Fibroblast of peridontal ligament (primary cell): ENCODE data around the gene CDH13.
A peak's percentile ranks its signal among the peaks of the same experiment; 100 is the strongest.

Experiments
- DNase-seq: peaks from one replicate; pipeline ENCODE4 v3.0.0-alpha.2; 2010; ENCODE audit errors: extremely low read depth

CDH13 gene

DNA sequence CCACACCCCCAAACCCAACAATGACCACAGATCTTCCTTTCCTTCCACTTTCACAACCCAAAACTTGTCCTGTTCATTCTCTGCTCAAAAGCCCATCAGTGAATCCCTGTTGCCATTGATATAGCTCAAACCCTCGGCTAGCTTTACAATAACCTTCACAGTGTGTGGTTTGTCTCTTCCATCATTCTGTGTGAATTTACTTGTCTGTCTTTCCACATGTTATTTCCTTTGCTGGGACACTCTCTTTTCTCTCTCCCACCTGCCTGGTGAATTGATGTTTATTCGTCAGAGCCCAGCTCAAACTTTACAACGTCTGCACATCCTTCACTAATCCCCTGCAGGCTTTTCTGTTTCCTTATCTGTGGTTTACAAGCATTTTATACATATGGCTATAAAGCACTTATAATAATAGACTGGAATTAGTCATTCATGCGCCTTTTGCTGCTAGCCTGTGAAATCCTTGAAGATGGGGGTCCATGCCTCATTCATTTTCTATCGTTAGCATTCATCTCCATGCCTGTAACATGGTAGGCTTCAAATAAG, 114.4 kb downstream of the CDH13 start:
- no peak for DNase-seq

DNA sequence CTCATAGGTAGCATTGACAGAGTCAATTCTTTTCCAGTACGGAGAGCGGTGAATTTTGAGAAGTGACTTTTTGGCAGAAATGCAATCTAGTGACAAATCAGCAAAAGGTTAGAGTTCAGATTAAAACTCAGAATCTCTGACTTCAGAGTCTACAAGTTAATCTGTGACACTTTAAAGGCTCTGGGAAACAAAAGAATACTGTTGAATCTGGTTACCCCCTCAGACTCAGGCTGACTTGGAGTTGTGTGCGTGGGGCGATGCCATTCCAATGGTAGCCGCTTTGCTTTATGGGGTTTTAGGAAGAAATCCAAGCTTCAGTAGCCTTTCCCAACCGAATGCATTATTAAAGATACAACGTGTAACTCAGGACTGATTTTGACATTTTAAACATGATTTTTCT, 118.2 kb downstream of the CDH13 start:
- no peak for DNase-seq

DNA sequence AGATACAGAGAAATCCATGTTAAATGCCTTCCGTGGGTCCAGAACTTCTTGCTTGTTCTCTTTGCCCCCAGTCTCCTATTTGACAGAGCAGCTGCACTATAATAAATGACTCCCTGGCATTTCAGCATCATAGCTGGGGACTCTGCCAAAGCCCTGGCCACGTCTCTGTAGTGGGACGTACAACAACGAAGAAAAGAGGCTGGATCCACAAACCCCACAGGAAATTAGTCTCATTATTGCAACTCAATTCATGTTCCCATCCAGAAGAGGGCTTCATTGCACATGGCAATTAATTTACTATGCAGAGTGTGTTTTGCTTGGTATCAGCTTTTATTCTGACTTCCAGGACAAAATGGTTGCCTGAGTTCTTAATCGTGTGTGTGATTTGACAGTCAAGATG, 121.3 kb downstream of the CDH13 start:
- DNase-seq: peak; percentile 68

DNA sequence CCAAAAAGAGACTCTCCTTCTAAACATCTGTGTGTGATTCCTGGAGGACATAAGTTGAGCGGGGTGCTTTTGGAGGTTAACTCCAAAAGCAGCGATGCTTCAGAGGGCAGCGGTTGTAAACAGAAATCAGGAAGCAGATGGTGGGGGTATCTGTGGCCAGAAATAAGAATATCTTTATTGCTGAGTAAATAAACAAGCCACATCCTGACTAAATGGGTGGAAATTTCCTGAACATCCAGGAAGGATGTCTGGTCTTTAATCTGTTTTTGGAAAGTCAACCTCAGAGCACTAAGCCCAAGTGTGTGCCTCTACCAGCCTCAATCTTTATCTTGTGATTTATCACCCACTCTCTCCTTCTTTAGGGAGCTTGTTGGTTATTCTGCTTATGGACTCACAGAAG, 123.3 kb downstream of the CDH13 start:
- no peak for DNase-seq

DNA sequence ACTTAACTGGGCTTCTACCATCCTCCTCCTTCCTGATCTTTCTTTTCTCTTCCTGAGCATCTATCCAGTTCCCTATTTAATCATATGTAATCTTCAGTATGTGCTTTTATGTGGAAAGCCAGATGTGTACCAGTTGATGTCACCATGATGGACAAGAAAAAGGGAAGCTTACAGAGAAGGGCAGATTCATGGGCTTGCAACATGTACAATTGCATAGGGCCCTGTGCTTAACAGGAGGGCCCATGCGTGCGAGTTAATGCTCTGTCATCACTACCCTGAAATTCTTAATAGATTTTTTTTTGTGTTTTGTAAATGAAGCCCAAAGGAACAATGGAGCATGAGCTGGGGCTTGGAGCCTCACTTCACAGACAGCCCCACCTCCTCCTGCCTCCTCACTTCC, 124.3 kb downstream of the CDH13 start:
- no peak for DNase-seq

DNA sequence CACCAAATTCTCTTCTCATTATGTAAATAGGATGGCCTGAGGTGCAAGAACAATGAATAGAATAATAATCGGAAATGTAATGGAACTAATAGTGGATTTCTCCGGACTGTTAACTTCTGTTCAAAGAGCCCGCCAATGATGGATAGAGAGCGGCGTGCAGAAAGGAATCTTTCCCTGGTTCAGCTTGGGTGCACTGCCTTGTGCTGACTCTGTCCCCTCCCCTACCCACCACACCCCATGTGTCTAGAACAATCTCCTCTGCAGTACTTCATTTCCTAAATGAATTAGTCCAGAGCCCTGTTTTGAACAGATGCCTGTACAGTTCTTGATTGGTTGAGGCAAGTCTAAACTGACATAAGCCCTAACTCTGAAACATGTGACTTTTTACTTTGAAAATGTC, 125.4 kb downstream of the CDH13 start:
- DNase-seq: no peak

DNA sequence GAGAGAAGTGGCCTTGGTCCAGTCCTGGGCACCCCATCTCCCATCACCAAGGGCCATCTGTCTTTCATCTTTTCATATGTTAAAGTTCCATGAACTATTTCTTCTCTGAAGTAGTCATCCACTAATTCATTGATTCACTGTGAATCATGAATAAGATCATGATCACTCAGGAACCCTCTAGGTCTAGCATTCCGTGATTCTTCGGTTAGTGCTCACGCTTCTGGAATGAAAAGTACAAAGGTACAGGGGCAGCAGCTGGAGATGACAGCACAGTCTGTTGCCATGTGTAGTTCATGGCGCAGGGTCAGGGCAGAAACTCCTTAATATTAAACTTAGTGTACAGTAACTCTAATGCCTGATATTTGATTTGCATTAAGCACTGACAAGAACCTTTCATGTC, 127.1 kb downstream of the CDH13 start:
- no peak for DNase-seq

DNA sequence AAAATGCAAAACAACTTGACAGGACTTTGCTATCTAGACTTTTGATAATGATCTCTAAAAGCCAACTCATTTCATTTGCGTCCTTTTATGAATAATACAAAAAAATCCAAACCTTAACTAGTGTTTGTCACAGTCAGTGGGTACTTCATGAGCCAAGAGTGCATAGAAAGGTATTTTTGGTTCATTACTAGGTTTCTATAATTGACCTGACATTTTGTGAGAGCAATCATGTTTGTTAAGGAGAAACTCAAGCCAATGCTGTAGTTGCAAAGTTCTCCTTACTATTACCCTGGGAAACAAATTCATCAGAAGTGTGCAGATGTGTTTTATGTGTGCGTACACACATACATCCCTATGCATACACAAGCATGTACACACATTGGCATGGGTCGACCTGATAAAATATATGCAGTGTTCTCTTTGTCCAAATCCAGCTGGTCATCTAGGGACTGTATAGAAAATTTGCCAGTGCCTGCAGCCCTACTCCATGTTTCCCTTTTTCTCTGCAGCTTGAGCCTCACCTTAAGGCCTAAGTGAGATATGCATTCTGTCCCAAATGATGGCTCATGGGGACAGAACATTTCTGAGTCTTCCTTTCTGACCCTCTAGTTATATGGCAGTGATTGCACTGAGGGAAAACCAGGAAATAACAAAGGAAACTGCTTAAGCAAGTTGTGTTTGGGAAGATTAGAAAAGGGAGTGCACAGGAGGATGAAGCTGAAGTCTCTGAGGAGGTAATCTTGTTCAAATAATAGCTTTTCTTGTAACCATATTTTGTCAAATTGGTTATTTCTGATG, 128.1 kb downstream of the CDH13 start:
- no peak for DNase-seq

DNA sequence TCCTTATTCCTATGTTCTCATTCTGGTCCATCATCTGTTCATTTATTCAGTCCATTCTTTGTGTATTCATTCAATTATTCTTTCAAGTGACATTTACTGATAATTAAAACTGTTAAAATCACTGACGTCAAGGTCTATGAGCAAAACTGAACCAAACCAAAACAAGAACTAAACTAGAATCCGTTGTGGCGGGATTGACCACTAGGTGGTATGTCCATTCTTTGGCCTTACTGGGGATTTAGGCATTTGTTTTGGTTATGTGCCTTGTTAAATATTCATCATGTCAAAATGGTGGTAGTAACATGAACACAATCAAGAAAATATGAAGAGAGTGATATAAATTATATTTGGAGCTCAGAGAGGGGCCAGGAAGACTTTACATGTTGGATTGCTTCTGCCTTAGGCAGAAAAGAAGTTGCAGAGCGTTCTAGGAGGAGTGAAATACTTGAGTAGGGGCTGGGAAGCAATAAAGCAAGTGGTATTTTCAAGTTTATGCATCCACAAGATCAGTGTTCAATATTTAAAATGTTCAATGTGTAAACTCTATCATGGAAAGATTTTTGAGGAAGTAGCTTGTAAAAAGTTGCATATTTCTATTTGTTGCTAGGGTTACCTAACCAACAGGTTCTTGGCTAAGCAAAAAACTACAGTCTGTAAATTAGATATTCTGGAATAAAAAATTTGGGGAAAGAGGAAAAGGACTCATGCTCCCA, 129.0 kb downstream of the CDH13 start:
- no peak for DNase-seq

DNA sequence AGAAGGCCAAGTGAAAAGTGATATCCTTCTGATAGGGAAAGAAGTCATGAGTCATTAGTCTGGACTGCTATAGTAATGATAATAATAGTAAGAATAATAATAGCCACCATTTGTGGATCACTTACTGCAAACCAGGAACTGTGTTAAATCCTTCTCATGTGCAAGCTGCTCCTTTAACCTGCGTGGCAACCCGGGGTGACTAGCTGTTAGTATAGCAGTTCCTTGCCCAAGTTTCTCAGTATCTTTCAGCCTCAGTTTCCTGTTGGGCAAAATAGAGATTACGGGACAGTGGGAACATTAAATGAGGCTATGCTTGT, 129.5 kb downstream of the CDH13 start:
- no peak for DNase-seq

DNA sequence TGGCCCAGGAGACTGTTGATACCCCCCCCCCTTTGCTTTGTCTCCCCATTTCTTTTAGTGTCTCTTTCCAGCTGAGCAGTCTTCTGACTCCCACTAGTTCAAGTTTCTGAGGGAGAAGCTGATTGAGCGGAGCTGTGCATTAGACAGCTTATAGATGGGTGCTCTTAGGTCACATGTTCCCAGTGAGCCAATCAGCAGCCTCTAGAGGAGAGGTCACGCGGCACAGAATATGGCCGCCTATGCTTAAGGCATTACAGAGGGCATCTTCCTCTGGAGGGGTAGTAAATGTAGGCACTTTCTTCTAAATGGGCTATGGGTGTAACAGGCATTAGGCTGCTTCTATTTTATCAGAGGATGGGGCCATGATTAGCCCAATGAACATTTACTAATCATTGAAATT, 131.6 kb downstream of the CDH13 start:
- DNase-seq: no peak

DNA sequence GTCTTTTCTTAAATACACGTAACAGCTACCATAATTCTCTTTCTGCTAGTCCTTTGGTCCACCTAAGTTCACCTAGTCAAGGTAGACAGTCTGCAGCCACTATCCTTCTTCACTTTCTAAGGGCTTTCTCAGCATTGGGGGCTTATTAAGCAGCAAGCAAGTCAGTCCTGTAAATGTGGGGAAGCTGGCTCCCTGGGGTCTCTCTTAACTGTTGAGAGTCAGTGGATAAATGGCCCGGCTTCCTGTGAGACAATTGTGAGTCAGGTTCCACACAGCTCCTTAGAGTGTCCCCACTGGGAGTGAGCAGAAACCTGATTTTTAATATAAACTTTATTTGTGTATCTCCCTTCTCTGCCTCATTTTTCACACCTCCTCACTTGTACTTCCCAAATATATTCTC, 132.1 kb downstream of the CDH13 start:
- DNase-seq: no peak

DNA sequence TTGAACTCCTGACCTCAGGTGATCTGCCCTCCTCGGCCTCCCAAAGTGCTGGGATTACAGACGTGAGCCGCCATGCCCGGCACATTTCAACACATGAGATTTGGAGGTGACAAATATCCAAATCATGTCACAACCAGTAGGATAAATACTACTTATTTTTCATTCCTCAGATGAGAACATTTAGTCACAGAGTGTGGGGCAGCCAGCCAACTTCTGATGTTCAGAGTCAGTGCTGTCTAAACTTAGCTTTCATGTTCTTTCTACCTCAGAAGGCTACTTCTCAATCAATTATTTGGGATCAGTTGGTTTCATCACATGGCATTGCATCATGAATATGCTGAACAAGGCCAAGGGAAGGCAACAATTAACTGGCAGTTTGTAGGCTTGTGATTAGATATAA, 134.5 kb downstream of the CDH13 start:
- DNase-seq: peak; percentile 52

DNA sequence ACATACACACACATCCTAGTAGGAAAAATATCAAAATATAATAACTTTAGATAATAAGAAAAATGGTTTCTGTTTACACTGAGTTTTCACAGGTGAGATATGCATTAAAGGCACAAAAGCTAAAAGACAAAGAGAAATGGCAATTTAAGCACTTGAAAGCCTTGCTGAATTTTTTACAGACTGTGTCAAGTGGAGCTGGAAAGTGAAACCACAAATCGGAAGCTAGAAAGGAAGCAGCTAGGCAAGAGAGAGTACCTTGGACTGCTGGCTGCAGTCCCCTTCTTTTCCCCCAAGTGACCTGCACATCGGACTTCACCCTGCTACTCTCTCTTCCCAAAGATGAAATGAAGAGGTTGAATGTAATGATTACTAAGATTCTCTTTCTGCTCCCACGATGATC, 135.1 kb downstream of the CDH13 start:
- peak; percentile 26 for DNase-seq

DNA sequence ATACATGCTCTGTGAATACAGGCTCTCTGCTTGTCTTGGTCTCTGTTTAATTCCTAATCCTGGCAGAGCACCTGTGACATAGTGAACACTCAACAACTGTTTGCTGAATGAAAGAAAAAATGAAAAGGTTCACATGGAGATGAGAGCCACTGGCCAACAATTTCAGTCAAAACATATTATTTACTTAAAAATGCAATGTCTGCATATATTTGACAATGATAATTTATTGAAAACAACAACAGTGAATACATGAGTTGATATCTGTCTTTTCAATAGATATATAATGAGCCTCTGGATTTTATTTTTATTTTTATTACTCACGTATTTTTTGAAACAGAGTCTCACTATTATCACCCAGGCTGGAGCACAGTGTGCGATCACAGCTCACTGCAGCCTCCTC, 136.6 kb downstream of the CDH13 start:
- DNase-seq: no peak

DNA sequence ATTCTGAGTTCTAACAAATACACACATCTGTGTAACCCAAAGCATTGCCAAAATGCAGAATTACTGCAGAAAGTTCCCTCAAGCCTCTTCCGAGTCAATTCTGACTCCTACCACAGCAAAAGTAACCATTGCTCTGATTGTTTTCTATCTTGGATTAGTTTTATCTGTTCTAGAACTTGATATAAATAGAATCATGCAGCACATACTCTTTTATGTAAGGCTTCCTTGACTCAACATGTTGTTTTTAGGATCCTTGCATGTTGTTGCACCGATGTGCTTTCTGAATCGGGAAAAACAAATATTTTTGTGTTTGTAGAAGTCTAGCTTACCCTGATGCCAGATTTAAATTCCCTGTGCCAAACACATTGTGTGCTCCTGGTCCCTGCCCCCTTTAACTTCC, 140.4 kb downstream of the CDH13 start:
- DNase-seq: no peak

DNA sequence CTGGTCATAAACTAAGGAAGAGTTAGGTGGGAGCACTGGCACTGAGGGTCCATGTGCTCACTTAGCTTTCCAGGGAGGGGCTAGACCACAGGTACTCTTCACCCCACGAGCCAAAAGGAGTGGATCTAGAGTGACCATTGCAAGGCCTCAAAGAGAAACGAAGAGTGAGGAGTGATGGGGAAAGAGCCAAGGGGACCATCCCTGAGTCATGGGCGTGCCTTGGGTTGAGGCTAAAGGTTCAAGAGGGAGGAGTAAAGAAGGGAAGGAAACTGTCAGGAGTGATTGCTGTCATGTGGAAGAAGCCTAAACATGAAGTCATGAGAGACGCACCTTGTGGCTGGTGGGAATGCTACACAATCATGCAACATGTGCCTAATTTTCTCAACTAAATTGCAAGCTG, 141.0 kb downstream of the CDH13 start:
- no peak for DNase-seq

DNA sequence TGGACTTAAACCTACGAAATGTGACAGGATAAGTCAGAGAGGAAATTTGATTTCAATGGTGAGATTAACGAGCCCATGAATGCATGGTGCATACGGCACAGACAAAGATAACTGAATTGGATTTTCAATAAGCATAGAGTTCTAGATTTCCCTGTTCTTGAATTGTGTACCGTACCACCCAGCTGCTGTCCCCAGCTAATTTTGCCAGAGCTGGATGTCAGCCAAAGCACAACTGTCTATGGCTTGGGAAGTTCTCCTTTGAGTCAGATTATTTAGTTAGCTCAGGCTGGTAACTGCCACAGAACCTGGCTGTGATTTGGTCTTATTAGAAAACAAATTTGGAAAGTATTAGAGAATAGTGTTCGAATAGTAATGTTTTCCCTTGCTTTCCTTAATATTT, 143.1 kb downstream of the CDH13 start:
- DNase-seq: no peak

DNA sequence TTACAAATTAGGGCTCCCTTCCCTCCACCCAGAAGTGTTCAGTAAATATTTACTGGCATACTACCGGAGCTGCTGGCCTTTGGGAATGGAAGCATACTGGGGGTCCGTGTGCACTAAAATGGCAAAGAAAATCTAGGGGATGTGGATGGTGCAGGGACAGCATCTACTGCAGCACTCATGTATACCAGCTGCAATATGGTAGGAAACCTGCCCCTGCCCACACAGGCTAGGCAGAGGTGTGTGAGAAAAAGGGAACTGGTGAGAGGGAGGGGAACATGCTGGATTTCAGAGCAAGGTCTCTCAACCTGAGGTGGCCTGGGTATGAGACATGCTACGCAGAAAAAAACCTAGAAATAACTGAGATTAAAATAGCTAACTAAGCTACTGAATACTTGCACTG, 145.4 kb downstream of the CDH13 start:
- no peak for DNase-seq

DNA sequence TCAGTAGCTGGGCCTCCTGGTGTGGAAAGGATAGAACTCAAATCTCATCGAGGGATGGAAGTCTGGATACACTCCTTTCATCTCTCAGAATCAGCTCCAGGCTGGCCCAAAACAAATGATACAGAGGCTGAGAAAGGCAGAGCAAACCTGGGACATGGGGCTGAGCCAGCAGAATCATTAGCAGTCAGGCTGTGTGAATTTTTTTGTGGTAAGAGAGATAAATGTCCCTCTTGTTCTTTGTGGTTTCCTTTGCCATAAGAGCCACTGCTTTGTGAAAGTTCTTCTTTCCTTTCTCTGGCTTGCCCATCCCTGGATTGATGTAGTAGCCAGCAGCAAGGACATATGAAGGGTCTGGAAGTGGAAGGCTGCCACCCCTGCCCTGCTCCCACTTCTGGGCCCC, 146.2 kb downstream of the CDH13 start:
- DNase-seq: no peak

DNA sequence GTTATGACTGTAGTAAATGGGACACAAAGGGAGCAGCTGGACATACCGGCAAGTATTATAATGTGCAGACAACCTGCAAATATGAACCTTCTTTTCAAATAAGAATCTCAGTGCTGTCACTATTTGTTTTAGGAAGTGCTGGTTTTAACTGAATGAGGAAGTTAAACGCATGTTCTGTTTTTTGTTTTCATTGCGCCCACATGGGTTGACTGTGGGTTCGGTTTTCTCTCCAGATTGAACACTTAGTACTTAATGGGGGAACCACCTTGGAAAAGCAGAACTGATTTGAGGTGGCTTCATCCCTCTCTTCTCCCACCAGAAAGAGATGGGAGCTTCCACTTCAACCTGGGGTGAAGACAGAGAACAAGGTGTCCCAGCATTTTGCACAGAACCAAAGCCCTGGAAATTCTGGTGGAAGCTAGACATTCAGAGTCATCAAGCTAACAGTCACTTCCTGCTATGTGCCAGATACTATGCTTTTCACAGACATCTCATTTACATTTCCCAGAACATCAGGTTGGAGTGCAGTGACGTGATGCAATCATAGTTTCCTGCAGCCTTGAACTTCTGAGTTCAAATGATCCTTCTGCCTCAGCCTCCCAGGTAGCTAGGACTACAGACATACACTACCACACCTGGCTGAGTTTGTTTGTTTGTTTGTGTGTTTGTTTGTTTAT, 149.8 kb downstream of the CDH13 start:
- no peak for DNase-seq

DNA sequence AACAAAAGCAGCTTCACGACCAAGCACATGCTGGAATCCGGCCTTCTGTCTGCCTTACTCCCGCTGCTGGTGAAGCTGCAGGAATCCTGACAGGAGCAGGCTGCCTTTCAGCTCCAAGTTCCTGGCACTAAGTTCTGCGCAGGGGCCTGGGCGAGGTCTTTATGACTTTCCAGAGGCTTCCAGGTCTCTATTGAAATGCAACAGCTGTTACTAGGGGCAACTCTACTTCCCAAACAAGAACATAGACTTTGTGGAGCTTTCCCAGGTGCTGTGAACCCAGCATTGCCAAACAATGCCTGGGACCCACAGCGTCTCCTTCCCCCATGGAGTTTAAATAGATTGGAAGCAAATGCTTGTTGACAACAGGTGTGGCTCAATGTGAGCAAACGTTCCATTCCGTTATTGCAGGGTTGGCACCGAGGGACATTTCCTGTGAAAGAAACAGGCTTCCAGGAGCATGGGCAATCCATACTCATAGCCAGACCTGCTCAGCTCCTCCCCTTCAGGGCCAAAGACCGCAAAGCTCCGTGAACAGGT, 156.0 kb downstream of the CDH13 start:
- DNase-seq: no peak
